ENCODE data around the gene CNST. TPM values are rescaled to one million over a fixed set of nuclear protein-coding genes. Genes with fewer than 3 reads are reported as not detected.

Gene CNST
- total and polyA plus RNA-seq, 2 of the 13 experiments (the other 11 are each of a cell fraction or from before 2014, with no cell fraction given): 6.3 to 12.4 TPM

GRCh38 chr1:246689409-246690008 is 123.3 kb downstream of the CNST start (continued):
- TF ChIP-seq ZNF891 (CRISPR knock-in tag; IDR thresholded peaks at IDR 0.05) (0 out of 2 replicates have a peak, but pooled peaks have one; percentile 52), ISX (CRISPR knock-in tag; conservative IDR thresholded peaks at IDR 0.05) (no peak), ZSCAN31 (CRISPR knock-in tag; IDR thresholded peaks at IDR 0.05; ENCODE audit: low read depth) (no peak), ZNF274 (CRISPR knock-in tag; IDR thresholded peaks at IDR 0.05) (no peak), ZSCAN22 (CRISPR knock-in tag; IDR thresholded peaks at IDR 0.05) (no peak), CCDC6 (CRISPR knock-in tag; IDR thresholded peaks at IDR 0.05) (0 out of 2 replicates have a peak, but pooled peaks have one; percentile 37), SP1 (IDR thresholded peaks at IDR 0.05) (no peak), SP1 (CRISPR knock-in tag; IDR thresholded peaks at IDR 0.05) (no peak), KDM1A (CRISPR knock-in tag; IDR thresholded peaks at IDR 0.05) (no peak), ZNF230 (CRISPR knock-in tag; IDR thresholded peaks at IDR 0.05) (peak; percentile 85; the same call in 1 of the 2 replicates), CHCHD3 (CRISPR knock-in tag; IDR thresholded peaks at IDR 0.05) (no peak), HOXA5 (CRISPR knock-in tag; IDR thresholded peaks at IDR 0.05) (no peak), MED8 (CRISPR knock-in tag; IDR thresholded peaks at IDR 0.05; ENCODE audit: insufficient replicate concordance) (no peak), HMGXB4 (CRISPR knock-in tag; IDR thresholded peaks at IDR 0.05; ENCODE audit: borderline replicate concordance in 1 of 2, low read depth in 1 of 2) (peak in 1 of 2 experiments; percentile 40; a peak in 2 of 4 replicates), NFIC (IDR thresholded peaks at IDR 0.05; ENCODE audit: low read length) (no peak), TOPORS (CRISPR knock-in tag; IDR thresholded peaks at IDR 0.05) (no peak)
- TF ChIP-seq, protein P1, sequence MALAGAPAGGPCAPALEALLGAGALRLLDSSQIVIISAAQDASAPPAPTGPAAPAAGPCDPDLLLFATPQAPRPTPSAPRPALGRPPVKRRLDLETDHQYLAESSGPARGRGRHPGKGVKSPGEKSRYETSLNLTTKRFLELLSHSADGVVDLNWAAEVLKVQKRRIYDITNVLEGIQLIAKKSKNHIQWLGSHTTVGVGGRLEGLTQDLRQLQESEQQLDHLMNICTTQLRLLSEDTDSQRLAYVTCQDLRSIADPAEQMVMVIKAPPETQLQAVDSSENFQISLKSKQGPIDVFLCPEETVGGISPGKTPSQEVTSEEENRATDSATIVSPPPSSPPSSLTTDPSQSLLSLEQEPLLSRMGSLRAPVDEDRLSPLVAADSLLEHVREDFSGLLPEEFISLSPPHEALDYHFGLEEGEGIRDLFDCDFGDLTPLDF (CRISPR knock-in tag; IDR thresholded peaks at IDR 0.05): no peak
- TF ChIP-seq, protein P2, sequence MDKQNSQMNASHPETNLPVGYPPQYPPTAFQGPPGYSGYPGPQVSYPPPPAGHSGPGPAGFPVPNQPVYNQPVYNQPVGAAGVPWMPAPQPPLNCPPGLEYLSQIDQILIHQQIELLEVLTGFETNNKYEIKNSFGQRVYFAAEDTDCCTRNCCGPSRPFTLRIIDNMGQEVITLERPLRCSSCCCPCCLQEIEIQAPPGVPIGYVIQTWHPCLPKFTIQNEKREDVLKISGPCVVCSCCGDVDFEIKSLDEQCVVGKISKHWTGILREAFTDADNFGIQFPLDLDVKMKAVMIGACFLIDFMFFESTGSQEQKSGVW (CRISPR knock-in tag; IDR thresholded peaks at IDR 0.05; ENCODE audit: borderline replicate concordance): no peak
- TF ChIP-seq, protein P3, sequence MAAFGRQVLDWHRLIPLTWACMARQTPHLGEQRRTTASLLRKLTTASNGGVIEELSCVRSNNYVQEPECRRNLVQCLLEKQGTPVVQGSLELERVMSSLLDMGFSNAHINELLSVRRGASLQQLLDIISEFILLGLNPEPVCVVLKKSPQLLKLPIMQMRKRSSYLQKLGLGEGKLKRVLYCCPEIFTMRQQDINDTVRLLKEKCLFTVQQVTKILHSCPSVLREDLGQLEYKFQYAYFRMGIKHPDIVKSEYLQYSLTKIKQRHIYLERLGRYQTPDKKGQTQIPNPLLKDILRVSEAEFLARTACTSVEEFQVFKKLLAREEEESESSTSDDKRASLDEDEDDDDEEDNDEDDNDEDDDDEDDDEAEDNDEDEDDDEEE (CRISPR knock-in tag; IDR thresholded peaks at IDR 0.05): no peak
- TF ChIP-seq, protein P4, sequence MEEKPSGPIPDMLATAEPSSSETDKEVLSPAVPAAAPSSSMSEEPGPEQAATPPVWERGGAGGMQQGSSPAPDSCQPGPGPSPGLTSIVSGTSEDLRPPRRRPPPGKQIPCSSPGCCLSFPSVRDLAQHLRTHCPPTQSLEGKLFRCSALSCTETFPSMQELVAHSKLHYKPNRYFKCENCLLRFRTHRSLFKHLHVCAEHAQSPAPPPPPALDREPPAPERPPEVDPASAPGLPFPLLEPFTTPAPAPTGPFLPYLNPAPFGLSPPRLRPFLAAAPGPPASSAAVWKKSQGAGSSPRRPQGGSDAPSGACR (CRISPR knock-in tag; IDR thresholded peaks at IDR 0.05): no peak
- TF ChIP-seq, protein P5, sequence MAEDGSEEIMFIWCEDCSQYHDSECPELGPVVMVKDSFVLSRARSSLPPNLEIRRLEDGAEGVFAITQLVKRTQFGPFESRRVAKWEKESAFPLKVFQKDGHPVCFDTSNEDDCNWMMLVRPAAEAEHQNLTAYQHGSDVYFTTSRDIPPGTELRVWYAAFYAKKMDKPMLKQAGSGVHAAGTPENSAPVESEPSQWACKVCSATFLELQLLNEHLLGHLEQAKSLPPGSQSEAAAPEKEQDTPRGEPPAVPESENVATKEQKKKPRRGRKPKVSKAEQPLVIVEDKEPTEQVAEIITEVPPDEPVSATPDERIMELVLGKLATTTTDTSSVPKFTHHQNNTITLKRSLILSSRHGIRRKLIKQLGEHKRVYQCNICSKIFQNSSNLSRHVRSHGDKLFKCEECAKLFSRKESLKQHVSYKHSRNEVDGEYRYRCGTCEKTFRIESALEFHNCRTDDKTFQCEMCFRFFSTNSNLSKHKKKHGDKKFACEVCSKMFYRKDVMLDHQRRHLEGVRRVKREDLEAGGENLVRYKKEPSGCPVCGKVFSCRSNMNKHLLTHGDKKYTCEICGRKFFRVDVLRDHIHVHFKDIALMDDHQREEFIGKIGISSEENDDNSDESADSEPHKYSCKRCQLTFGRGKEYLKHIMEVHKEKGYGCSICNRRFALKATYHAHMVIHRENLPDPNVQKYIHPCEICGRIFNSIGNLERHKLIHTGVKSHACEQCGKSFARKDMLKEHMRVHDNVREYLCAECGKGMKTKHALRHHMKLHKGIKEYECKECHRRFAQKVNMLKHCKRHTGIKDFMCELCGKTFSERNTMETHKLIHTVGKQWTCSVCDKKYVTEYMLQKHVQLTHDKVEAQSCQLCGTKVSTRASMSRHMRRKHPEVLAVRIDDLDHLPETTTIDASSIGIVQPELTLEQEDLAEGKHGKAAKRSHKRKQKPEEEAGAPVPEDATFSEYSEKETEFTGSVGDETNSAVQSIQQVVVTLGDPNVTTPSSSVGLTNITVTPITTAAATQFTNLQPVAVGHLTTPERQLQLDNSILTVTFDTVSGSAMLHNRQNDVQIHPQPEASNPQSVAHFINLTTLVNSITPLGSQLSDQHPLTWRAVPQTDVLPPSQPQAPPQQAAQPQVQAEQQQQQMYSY (CRISPR knock-in tag; IDR thresholded peaks at IDR 0.05): no peak

All from HepG2 (cell line).